Epithelial cell of prostate (primary cell): ENCODE measurements around the gene TMEM240.
"Not testable (repeated sequence)": the region's sequence is repeated elsewhere in the genome, so short reads cannot be mapped to it uniquely, and the experiment has no call there.

Source experiments
- DNase-seq: peaks from one replicate; pipeline ENCODE4 v3.0.0-alpha.2; 2011; ENCODE audit warnings: low read depth, low spot score
- H3K27ac ChIP-seq: fragments of 450-650 bp; 2 replicates; pipeline ENCODE4 v1.5.1; 2017; ENCODE audit warnings: mild to moderate bottlenecking

TMEM240 gene

DNA sequence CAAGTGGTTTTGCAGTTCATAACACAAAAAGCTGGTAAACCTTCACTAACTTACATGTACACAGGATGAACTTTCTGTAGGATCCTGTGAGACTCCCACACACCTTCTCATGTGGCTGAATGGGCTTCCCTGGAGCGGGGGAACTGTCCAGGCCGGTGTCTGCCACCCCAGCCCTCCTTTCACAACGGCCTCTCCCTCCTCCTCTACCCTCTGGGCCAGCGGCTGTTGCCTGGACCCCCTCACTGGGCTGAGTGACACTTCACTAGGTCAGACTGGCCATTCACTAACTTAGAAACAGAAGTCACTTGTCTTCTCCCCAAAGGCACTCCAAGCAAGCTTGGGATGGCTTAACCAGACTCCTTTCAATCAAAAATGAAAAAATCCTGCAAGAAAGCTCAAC, 18.2 kb upstream of the TMEM240 start:
- no peak overlapping the region for H3K27ac ChIP-seq
- DNase-seq = no peak

DNA sequence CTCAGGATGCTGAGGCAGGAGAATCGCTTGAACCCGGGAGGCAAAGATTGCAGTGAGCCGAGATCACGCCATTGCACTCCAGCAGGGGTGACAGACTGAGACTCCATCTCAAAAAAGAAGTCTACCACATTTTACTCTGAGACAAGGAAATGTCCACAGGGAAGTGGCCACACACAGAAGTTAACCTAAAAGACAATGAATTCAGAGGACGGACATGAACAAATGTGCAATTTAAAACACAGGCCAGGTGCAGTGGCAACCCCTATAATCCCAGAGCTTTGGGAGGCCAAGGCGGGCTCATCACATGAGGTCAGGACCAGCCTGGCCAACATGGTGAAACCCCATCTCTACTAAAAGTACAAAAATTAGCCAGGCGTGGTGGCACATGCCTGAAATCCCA, 17.3 kb upstream of the TMEM240 start:
- not testable (repeated sequence) for DNase-seq, H3K27ac ChIP-seq

DNA sequence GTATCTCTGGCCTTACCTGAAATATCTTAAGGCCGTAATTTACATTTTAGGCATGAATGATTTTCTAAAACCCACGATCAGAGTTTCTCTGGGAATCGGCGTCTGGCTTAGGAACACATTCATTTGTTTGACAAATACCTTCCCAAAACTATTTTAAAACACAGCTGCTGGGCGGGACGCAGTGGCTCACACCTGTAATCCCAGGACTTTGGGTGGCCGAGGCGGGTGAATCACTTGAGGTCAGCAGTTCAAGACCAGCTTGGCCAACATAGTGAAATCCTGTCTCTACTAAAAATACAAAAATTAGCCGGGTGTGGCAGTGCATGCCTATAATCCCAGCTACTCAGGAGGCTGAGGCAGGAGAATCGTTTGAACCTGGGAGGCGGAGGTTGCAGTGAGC, 16.5 kb upstream of the TMEM240 start:
- not testable (repeated sequence) for H3K27ac ChIP-seq, DNase-seq

DNA sequence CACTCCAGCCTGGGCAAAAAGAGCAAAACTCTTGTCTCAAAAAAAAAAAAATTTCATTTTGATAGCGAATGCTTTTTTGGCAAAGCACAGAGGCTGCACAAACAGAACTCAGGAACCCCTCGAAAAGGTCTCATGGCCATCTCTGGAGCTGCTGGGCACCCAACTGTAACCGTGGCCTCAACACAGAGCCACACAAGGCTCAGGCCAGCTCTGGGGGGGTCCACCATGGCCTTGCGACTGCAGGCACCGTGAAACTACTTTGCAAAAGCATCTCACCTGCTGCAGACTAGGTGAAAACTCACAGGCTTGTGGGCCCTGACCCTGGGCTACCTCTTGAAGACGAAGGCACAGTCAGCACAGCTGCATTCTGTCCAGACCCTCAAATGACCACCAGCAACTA, 16.1 kb upstream of the TMEM240 start:
- no peak overlapping the region for H3K27ac ChIP-seq
- no peak for DNase-seq

DNA sequence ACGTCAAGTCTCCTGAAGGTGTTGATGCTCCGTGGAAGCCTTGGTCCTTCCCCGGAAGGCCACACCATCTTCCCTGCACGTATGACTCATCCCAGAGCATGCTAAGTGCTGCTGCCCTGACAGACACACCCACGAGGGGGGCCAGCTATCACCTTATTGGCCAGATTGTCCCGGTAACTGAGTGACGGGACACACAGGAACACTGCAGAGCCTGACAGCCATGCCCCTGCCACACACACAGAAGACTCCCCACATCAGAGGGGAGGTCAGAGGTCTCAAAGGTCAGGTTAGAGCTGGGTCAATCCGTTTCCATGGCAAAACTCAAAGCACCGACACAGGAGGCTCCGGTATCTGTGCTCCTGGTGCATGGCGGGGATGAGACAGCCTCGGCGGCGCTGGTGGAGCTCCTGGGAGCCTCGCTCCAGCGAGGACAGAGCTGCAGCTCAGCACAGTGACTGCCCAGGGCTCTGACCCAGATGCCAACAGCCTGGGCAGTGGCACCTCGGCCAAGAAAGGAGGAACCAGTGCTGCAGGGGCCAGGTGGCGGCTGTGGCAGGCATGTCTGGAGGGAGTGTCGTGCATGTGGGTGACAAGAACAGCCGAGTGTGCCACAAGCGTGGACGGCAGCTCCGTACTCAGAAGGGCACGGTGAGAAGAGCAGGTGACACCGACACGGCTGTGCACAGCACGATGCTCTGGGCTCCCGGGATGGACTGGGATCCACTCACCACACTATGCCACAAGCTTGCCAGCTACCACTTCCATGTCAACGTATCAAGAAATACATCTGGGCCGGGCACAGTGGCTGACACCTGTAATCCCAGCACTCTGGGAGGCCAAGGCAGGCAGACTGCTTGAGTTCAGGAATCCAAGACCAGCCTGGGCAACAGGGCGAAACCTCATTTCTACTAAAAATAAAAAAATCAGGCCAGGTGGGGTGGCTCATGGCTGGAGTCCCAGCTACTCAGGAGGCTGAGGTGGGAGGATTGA, 14.8 kb upstream of the TMEM240 start:
- DNase-seq = no peak
- no peak overlapping the region for H3K27ac ChIP-seq

DNA sequence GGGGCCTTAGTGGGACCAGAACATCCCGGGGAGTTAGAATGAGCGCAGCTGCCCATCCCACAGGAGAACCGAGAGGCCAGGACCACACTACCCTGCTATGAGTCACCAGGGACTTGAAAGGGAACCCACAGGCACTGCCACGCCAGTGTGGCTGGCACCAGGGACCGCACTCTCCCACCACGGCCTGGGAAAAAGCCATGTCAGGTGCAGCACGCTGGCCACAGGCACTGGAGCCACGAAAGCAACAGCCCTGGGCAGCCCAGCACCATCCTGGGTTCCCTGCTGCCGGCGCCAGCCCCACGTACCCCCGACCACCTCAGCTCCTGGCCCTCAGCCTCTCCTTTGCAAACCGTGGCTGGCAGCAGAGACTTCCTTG, 14.1 kb upstream of the TMEM240 start:
- no peak overlapping the region for H3K27ac ChIP-seq
- no peak for DNase-seq

DNA sequence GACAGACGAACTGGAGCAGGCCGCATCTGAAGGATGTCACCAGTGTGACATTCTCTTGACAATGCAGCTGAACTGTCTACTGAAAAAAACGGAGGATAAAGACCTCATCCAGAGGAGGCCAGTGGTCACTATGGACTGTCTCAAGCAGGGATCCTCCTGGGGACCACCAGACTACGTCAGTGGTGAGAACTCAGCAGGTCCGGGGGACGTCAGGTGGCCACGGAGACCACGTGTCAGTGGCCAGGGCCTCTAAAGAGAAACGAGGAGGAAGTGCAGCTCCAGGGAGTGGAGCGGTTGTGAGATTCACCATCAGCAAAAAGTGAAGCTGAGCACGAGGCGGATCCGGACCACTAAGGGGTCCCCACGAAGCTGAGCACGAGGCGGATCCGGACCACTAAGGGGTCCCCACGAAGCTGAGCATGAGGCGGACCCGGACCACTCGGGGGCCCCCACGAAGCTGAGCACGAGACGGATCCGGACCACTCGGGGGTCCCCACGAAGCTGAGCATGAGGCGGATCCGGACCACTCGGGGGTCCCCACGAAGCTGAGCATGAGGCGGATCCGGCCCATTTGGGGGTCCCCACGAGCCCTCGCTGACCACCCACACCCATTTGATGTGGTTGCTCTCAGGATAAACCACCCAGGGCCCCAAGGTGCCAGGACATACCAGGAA, 13.5 kb upstream of the TMEM240 start:
- no peak overlapping the region for H3K27ac ChIP-seq
- no peak for DNase-seq

DNA sequence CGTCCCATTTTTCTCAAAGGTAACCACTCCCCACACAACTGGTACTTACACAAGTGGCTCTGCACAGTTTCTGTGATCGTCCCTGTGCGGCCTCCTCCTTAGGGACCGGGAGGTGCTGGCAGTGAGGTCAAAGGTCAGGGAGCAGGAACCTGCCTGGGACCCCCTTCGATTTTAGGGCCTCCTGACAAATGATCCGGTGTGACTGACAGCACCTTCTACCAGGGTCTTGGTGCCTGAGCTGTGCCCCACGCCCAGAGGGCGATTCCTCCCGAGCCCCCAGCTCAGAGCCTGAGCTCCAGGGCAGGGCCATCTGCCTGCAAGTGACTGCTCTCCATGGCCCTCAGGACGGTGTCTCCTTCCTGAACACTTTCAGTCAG, 11.8 kb upstream of the TMEM240 start:
- H3K27ac ChIP-seq = no peak overlapping the region
- DNase-seq = no peak

DNA sequence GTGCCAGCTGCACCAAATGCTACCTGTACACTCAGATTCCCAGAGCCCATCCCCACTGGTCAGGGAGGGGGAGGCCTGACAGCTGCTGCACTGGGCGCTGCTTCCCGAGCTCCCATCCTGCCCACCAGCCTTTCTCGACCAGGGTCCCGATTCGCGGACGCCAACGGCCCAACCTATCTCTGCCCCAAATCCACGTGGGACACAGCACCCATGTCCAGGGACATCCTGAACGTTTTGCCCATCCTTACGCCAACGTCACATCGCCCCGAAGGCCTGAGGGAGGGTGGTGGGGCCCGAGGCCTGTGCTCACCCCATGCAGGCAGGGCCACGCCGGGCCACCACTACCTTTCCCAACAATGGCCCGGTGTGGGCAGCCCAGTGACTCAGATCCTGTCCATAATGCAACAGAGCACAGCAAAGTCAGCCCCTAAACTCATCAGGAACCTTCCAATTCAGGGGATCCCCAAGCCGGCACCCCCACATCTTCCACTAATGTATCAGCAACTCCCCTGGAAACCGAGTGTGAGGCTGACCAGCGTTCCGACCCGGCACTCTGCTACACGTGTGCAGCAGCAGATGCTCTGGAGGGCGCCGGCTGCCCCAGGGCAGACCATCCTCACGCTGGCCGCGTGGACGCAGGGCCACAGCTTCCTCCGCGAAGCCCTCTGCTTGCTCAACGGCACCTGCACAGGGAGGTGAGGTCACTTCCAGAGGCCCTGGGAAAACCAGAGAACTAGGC, 11.3 kb upstream of the TMEM240 start:
- DNase-seq = no peak
- H3K27ac ChIP-seq = no peak overlapping the region

DNA sequence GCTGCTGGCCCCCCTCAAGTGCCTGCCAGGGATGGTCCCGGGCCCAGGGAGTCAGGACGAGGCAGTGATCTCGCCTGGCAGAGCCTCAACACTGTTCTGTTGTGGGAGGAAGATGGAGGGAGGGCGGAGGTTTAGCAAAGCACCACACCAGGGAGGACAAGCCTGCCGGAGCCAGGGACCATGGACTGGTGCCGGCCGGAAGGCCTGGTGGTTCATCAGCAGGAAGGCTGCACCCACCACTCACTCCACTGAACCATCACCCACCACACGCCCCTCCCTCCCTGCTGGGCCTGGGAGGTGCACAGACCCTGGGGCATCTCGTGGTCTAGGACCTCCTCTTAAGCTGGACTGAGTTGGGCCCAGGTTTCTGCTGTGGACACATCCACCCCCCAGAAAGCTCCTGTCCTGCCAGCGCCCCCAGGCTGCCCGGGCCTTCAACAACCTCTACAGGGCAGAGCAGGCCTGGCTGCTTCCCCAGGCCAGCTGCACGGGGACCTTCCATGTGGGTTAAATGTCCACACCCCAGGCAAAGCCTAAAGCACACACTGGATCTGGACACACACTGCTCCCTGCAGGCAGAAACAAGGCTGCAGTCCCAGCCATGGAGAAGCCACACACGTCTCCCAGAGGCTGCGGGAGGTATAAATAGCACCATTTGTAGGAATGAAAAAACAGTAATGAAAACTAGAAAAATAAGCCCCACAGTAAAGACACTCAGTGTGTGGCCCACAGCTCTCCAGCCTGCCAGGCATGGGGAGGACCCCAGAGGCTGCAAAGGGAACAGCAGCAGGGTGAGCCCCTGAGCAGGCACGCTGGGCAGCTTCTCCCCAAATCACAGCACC, 10.4 kb upstream of the TMEM240 start:
- DNase-seq = no peak
- no peak overlapping the region for H3K27ac ChIP-seq

DNA sequence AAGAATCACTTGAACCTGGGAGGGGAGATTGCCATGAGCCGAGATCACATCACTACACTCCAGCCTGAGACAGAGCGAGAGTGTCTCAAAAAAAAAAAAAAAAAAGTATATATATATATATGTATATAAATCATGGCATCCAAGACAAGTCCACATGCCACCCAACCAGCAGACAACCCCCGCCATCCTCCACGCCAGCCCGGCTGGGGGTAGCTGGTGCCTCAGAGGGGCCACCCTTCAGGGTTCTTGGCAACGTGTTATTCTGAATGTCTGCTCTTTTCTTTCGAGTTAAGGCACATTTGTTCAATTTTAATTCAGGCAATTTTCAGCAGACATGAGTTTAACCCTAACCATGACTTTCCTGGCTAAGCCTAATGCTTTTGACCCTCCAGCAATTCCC, 9.7 kb upstream of the TMEM240 start:
- no peak overlapping the region for H3K27ac ChIP-seq
- no peak for DNase-seq

DNA sequence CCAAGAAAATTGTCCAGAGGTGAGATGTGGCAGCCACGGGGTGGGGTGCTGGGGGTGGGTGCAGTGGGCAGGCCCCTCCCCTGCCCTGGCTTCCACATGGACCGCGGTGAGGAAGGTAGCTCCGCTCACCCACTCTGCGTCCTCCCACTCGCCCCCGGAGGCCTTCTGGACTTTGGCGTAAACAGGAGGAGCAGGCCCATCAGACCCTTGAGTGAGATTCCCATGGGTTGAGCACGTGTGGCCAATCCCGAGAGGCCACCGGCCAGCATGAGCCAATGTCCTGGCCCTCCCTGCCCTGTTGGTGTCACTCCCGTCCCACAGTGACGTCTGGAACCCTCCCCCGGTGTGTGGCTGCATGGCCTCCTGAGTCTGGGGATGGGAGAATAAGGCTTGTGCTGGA, 8.2 kb upstream of the TMEM240 start:
- DNase-seq = no peak
- no peak overlapping the region for H3K27ac ChIP-seq

DNA sequence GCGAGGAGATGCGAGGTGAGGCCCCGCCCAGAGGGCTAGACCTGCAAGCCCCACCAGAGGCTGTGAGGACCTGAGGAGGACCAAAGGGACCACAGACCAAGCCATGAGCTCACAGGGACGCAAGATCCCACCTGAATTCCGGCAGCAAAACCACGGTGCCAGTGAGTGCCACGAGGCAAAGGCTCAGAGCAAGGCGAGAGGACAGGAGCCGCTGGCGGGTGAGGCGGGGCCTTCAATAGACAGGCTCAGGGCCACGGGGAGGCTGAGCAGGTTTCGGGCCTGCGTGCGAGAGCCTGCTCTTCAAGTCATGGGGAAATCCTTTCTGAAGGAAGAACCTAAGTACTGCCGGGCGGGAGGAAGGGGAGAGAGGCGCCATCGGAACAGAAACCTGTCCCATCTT, 7.1 kb upstream of the TMEM240 start:
- DNase-seq = no peak

DNA sequence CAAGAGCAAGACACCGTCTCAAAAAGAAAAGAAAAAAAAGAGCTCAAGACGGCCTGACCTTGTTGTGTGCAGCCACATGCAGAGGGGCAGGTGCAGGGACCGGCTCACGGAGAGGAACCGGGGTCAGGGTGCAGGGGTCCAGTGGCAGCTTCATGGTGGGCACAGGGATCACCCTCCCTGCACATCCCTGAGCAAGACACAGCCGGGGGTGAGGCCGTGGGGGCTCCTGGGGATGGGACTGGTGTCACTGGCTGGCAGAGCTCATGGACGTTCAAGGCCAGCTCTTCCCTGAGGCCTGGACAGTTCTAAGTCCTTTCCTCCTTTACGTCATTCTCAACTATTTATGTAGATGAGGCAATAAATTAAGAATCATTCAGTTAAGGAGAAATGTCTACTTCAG, 6.6 kb upstream of the TMEM240 start:
- H3K27ac ChIP-seq = no peak overlapping the region
- no peak for DNase-seq

More for the DNA sequence above, 7.1 kb upstream of the TMEM240 start:
- no peak overlapping the region for H3K27ac ChIP-seq

DNA sequence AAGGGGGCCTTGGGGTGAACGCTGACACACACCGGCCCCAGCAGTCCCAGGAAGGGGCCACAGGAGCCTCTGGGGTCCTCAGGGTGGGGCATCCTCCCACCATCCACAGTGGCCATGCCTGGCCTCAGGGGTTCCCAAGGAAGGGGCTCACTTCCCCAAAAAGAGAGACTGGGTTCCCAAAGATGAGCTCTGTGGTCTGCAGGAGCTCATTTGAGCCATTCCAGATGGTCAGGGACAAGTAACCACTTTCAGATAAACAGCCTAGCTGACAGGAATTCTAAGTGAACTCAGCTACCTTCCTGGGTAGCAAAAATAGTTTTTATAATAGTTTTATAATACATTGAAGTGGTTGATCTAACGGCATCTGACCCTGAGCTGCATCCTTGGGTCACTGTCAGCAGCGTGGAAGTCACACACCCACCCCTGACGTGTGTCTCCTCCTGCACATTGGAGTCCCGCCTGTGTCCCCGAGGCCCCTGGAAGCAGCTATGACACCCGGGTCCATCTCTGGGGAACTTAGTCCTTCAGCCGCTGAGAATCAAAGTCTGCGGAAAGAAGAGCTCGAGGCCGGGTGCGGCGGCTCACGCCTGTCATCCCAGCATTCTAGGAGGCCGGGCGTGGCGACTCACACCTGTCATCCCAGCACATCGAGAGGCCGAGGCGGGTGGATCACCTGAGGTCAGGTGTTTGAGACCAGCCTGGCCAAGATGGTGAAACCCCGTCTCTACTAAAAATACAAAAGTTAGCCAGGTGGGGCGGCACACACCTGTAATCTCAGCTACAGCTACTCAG, 5.7 kb upstream of the TMEM240 start:
- no peak for DNase-seq
- no peak overlapping the region for H3K27ac ChIP-seq

DNA sequence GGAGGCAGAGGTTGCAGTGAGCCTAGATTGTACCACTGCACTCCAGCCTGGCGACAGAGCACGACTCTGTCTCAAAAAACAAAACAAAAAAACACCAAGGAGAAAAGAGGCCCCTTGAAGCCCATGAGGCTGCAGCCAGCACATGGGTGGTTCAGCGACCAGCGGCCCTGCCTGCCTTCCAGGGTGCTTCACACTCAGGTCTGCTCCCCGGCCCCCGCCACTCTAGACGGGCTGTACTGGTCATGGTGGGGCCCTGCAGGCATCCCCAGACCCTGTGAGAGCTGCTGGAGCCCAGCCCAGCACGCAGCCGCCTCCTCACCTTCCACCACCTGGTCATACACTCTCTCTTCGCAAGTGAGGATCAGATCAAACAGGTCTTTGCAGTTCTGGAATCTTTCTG, 4.1 kb upstream of the TMEM240 start:
- H3K27ac ChIP-seq = no peak overlapping the region
- no peak for DNase-seq

DNA sequence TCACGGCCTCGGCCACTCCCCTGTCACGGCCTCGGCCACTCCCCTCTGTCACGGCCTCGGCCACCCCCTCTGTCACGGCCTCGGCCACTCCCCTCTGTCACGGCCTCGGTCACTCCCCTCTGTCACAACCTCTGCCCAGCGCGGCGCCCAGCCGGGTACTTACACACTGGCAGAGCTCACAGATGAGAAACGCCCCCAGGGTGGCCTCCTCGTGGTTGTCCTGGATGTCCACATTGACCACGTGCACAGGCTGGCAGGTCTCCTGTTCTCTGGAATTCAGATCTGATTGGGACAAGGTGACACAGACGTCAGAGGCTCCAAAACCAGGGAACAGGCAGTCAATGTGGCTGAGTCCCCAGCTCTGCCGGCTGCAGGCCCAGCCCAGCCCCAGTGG, 3.3 kb upstream of the TMEM240 start:
- H3K27ac ChIP-seq = no peak overlapping the region
- no peak for DNase-seq

DNA sequence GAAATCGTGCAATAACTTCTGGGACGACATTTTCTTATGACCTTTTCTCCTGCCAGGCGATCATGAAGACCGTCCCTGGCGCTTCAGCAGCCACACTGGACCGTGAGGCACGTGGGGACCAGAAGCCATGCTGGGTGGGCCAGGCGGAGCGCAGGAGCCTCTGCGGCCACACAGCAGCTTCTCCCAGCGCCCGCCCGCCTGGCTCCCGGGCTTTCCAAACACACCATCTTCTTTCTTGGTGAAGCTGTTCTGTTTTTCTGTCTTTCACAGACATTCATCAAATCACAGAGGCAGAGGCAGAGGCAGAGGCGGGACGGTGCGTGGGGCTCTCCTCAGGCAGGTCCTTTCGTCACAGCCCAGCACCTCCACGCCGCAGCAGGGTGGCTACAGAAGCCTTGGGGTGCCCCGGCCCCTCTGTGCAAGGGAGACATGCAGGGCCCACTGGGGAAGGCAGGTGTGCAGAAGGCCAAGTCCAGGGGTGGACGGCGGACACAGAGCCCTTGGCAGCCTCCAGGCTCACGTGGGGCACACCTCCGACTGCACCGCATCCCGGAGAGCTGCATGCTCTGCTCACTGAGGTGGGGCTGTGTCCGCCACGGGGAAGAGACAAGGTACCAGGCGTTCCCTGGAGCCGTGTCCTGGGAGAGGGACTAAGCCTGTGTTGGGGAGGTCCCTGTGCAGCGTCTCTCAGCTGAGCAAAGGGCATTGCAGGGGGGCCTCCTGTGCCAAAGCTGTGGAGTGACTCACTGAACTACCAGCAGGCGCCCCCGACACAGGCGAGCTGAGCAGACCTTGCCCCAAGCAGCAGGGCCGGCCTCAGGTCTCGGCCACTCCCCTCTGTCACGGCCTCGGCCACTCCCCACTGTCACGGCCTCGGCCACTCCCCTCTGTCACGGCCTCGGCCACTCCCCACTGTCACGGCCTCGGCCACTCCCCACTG, 2.6 kb upstream of the TMEM240 start:
- no peak for DNase-seq
- H3K27ac ChIP-seq = no peak overlapping the region
